ENCODE measurements around the gene SMCO4.
"Not testable (repeated sequence)": the region's sequence is repeated elsewhere in the genome, so short reads cannot be mapped to it uniquely, and the experiment has no call there.

Gene SMCO4

DNA sequence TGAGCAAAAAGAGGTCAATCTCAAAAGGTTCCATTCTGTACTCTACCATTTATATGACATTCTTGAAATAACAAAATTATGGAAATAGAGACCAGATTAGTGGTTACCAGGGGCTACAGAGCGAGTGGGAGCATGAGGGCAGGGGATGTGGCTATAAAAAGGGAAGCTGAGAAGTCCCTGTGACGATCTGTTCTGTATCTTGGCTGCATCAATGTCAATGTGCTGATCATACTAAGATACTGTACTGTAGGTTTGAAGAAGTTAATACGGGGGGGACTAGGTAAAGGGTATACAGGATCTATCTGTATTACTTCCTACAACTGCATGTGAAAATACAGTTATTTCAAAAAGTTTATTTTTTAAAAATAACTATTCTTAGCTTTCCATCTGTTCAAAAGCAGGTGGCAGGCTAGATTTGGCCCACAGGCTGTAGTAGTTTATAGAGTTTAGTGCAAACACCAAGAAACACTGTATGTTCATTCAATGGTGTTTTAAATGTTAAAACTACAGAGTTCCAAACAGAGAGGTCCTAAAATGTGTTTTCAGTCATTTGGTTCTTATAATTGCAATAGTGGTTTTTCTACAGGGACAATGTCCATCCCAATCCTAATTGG lies 78.2 kb downstream of the SMCO4 start:
- no peak for DNase-seq

DNA sequence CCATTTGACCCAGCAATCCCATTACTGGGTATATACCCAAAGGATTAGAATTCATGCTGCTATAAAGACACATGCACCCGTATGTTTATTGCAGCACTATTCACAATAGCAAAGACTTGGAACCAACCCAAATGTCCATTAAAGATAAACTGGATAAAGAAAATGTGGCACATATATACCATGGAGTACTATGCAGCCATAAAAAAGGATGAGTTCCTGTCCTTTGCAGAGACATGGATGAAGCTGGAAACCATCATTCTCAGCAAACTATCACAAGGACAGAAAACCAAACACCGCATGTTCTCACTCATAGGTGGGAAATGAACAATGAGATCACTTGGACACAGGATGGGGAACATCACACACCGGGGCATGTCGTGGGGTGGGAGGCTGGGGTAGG lies 79.5 kb downstream of the SMCO4 start:
- not testable (repeated sequence) for DNase-seq

DNA sequence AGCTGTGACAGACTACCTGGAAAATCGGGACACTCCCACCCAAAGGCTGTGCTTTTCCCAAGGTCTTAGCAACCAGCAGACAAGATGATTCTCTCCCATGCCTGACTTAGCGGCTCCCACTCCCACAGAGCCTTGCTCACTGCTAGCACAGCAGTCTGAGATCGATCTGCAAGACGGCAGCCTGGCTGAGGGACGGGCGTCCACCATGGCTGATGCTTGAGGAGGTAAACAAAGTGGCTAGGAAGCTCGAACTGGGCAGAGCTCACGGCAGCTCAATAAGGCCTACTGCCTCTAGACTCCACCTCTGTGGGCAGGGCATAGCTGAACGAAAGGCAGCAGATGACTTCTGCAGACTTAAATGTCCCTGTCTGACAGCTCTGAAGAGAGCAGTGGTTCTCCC lies 84.9 kb downstream of the SMCO4 start:
- no peak for DNase-seq

DNA sequence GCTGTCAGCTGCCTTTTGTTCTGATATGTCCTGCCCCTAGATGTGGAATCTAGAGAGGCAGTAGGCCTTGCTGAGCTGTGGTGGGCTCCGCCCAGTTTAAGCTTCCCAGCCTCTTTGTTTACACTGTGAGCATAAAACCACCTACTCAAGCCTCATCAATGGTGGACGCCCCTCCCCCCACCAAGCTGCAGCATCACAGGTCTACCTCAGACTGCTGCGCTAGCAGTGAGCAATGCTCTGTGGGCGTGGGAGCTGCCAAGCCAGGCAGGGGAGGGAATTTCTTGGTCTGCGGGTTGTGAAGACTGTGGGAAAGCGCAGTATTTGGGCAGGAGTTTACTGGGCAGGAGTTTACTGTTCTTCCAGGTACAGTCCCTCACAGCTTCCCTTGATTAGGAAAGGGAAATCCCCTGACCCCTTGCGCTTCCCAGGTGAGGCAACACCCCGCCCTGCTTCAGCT lies 98.5 kb downstream of the SMCO4 start:
- DNase-seq: no peak

DNA sequence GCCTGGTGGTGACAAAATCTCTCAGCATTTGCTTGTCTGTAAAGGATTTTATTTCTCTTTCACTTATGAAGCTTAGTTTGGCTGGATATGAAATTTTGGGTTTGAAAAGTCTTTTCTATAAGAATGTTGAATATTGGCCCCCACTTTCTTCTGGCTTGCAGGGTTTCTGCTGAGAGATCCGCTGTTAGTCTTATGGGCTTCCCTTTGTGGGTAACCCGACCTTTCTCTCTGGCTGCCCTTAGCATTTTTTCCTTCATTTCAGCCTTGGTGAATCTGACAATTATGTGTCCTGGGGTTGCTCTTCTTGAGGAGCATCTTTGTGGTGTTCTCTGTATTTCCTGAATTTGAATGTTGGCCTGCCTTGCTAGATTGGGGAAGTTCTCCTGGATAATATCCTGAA lies 100.0 kb downstream of the SMCO4 start:
- DNase-seq: not testable (repeated sequence)

DNA sequence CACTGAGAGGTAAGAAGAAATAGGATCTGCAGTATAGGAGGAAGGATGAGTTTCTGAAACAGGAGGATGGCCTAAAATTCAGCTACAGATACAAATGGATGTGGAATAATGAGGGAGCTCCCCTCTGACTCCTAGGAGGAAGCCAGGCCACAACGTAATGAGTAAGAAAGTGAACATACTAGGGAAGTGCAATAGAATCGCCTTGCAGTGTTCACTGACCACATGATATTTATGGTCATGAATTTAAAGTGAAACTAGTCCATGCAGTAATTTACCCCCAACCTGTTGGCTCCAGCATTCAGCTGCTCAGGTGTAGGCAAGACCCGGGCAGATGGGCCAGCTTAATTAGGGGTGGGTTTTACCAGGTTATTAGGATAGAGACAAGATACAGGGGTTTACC lies 110.9 kb downstream of the SMCO4 start:
- no peak for DNase-seq
